Epithelial cell of proximal tubule (primary cell): Measurements from ENCODE around the gene PRODH2. TPM values are rescaled to one million over a fixed set of nuclear protein-coding genes. Genes with fewer than 3 reads are reported as not detected.
"Not testable (repeated sequence)": the region's sequence is repeated elsewhere in the genome, so short reads cannot be mapped to it uniquely, and the experiment has no call there.

ENCODE experiments used
- DNase-seq: peaks from one replicate; pipeline ENCODE4 v3.0.0-alpha.2; 2011; ENCODE audit warnings: low read depth
- H3K4me3 ChIP-seq: 2 replicates; pipeline ENCODE4 v1.5.1; 2011; ENCODE audit warnings: low read depth, mild to moderate bottlenecking, low read length
- CTCF ChIP-seq: conservative IDR thresholded peaks from 2 replicates; pipeline ENCODE4 v1.5.1; 2012; ENCODE audit warnings: low read depth, mild to moderate bottlenecking, low read length
- total RNA-seq: library from RNA; depleted of rRNA; stranded (reverse); fragments of >200 nt; gene quantifications from 2 replicates; pipeline ENCODE4 v1.2.3, GENCODE V29; 2015

The PRODH2 gene
- total RNA-seq, 1 donor from 2014 or later, result not detected

GRCh38 chr19:35807633-35808032 lies 5.0 kb downstream of the PRODH2 start:
- H3K4me3 ChIP-seq, result no peak overlapping the region
- DNase-seq, result no peak
- TF ChIP-seq CTCF, result no peak

- DNase-seq, result no peak
- TF ChIP-seq CTCF, result no peak
- H3K4me3 ChIP-seq, result no peak overlapping the region
Measured at GRCh38 chr19:35806597-35806996, 6.0 kb downstream of the PRODH2 start.

GRCh38 chr19:35805526-35806102 lies 7.0 kb downstream of the PRODH2 start:
- no peak for TF ChIP-seq CTCF
- no peak for DNase-seq
- H3K4me3 ChIP-seq, result no peak overlapping the region

GRCh38 chr19:35801828-35802227 lies 10.8 kb downstream of the PRODH2 start:
- DNase-seq, result no peak
- no peak for TF ChIP-seq CTCF
- H3K4me3 ChIP-seq, result no peak overlapping the region

GRCh38 chr19:35797663-35798062 lies 15.0 kb downstream of the PRODH2 start:
- DNase-seq, result no peak
- no peak for TF ChIP-seq CTCF

GRCh38 chr19:35796645-35797542 lies 15.8 kb downstream of the PRODH2 start:
- no peak for DNase-seq
- no peak overlapping the region for H3K4me3 ChIP-seq
- TF ChIP-seq CTCF, result no peak

More at GRCh38 chr19:35797663-35798062, 15.0 kb downstream of the PRODH2 start:
- no peak overlapping the region for H3K4me3 ChIP-seq

GRCh38 chr19:35795564-35795963 lies 17.1 kb downstream of the PRODH2 start:
- not testable (repeated sequence) for DNase-seq, H3K4me3 ChIP-seq
